Fibroblast of lung (primary cell): ENCODE measurements around the gene UBE2J2.

ENCODE experiments used
- EZH2 ChIP-seq: IDR thresholded peaks from 2 replicates; pipeline ENCODE4 v1.5.1; 2012; ENCODE audit warnings: low read length, control low read depth, mild to moderate bottlenecking; ENCODE audit errors: missing control alignments
- TF ChIP-seq, protein P1 (sequence below), 2 donors: IDR thresholded peaks in 1 of 2; conservative IDR thresholded peaks in 1 of 2; 1 replicate in 1 of 2; 2 replicates in 1 of 2; pipeline ENCODE4 v1.5.1; 2011 to 2012; ENCODE audit warnings: low read length in 2 of 2, control low read depth in 1 of 2, inconsistent platforms in 1 of 2, low read depth in 1 of 2, mild to moderate bottlenecking in 1 of 2

DNA sequence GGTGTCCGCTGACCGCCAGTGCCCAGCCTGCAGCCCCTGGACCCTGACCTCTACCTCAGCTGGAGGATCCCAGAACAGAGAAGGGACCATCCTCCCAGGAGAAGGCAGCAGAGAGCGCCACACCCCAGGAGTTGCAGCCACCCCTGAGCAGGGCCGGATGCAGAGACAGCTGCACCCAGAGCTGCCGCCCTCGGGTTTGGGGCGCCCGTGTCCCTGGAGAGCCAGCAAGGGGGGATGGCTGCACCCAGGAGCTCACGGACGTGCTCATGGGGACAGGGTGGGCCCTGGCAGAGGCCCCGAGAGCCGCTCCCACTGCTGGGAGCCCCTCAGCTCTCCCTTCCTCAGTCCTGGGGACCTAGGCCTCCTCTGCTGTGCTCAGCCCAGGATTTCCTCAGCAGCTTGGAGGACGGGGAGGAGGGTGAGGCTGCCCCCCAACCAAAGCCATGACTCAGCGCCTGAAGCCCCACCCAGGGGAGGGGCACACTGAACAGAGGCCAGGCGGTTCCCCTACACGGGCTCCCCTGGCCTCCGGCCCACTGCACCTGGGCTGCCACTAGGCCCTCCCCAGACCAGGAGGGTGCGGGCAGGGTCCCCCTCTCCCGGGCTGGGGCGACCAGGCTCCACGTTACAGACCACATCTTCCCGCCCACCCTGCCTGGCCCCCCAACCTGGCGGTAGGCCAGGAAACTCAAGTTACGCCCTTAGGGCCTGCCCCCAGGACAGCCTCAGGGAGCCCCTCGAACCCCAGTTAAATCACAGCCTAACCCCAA lies 31.8 kb upstream of the UBE2J2 start:
- TF ChIP-seq EZH2, result no peak
- TF ChIP-seq, protein P1, sequence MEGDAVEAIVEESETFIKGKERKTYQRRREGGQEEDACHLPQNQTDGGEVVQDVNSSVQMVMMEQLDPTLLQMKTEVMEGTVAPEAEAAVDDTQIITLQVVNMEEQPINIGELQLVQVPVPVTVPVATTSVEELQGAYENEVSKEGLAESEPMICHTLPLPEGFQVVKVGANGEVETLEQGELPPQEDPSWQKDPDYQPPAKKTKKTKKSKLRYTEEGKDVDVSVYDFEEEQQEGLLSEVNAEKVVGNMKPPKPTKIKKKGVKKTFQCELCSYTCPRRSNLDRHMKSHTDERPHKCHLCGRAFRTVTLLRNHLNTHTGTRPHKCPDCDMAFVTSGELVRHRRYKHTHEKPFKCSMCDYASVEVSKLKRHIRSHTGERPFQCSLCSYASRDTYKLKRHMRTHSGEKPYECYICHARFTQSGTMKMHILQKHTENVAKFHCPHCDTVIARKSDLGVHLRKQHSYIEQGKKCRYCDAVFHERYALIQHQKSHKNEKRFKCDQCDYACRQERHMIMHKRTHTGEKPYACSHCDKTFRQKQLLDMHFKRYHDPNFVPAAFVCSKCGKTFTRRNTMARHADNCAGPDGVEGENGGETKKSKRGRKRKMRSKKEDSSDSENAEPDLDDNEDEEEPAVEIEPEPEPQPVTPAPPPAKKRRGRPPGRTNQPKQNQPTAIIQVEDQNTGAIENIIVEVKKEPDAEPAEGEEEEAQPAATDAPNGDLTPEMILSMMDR (conservative IDR thresholded peaks at IDR 0.05 in 1 of 2, IDR thresholded peaks at IDR 0.05 in 1 of 2; ENCODE audit: low read depth in 1 of 2, low read length in 2 of 2), result no peak
